IMR-90 (cell line): ENCODE measurements around the gene IQCE. TPM values are rescaled to one million over a fixed set of nuclear protein-coding genes. Genes with fewer than 3 reads are reported as not detected.

Experiments used
- ATAC-seq: fragments of 200-7000 bp; cut with Tn5 transposase; 2 replicates; pipeline ENCODE4 v1.9.1; 2020; ENCODE audit warnings: low read depth, mild to moderate bottlenecking, moderate library complexity
- BruUV-seq: library from RNA; stranded (reverse); fragments of 400-500 nt; replicated peaks from 2 replicates; lab custom pipeline; 2021; lab: Mats Ljungman, UMichigan
- CTCF ChIA-PET: fragments of 300-600 bp; formaldehyde crosslinking; extraction: SDS; loops from one replicate; lab custom pipeline; 2021; ENCODE audit warnings: antibody characterized with exemption; lab: Yijun Ruan, JAX
- POLR2A ChIA-PET: fragments of 300-600 bp; sonication (Branson Sonifier 250); formaldehyde crosslinking; loops from one replicate; lab custom pipeline; 2022; ENCODE audit warnings: antibody characterized with exemption; ENCODE audit not compliant: unreplicated experiment; lab: Charles Lee
- DNase-seq: peaks from one replicate; pipeline ENCODE4 v3.0.0; 2013
- H2AFZ ChIP-seq: replicated peaks from 2 replicates; pipeline ENCODE3; 2013; ENCODE audit warnings: low read length, mild to moderate bottlenecking; ENCODE audit not compliant: poor library complexity
- H2AK5ac ChIP-seq: 2 replicates; pipeline ENCODE4 v1.6.1; 2013; ENCODE audit warnings: low read depth, low read length, inconsistent platforms
- H2AK9ac ChIP-seq: replicated peaks from 2 replicates; pipeline ENCODE3; 2013; ENCODE audit warnings: mild to moderate bottlenecking, low read depth, low read length, moderate library complexity; ENCODE audit not compliant: poor library complexity
- H2BK120ac ChIP-seq: 2 replicates; pipeline ENCODE4 v1.6.1; 2013; ENCODE audit warnings: low read depth, low read length, inconsistent platforms
- H2BK15ac ChIP-seq: 3 replicates; pipeline ENCODE4 v1.6.1; 2013; ENCODE audit warnings: low read depth, low read length, inconsistent platforms
- H2BK20ac ChIP-seq: 2 replicates; pipeline ENCODE4 v1.6.1; 2013; ENCODE audit warnings: low read depth, mild to moderate bottlenecking, inconsistent platforms, low read length, moderate library complexity
- H2BK5ac ChIP-seq: 2 replicates; pipeline ENCODE4 v1.6.1; 2013; ENCODE audit warnings: mild to moderate bottlenecking, low read depth, low read length, inconsistent platforms; ENCODE audit not compliant: poor library complexity, severe bottlenecking
- H3K14ac ChIP-seq: replicated peaks from 2 replicates; pipeline ENCODE4 v1.6.1; 2013; ENCODE audit warnings: low read depth, low read length, inconsistent platforms
- H3K18ac ChIP-seq: 2 replicates; pipeline ENCODE4 v1.6.1; 2013; ENCODE audit warnings: low read depth, low read length, control low read depth
- H3K23ac ChIP-seq: 2 replicates; pipeline ENCODE4 v1.6.1; 2013; ENCODE audit warnings: low read depth, low read length, inconsistent platforms
- H3K27ac ChIP-seq: 2 replicates; pipeline ENCODE4 v1.5.1; 2013; ENCODE audit warnings: mild to moderate bottlenecking, control low read depth, low read length; ENCODE audit not compliant: insufficient read depth
- H3K27me3 ChIP-seq: 2 replicates; pipeline ENCODE4 v1.6.1; 2013; ENCODE audit warnings: low read length; ENCODE audit not compliant: control insufficient read depth, insufficient read depth
- H3K36me3 ChIP-seq: 2 replicates; pipeline ENCODE4 v1.6.1; 2013; ENCODE audit warnings: low read length, mixed read lengths; ENCODE audit not compliant: control insufficient read depth, insufficient read depth
- H3K4ac ChIP-seq: 2 replicates; pipeline ENCODE4 v1.6.1; 2013; ENCODE audit warnings: low read depth, low read length, inconsistent platforms
- H3K4me1 ChIP-seq: 2 replicates; pipeline ENCODE4 v1.6.1; 2013; ENCODE audit warnings: low read length, mixed read lengths; ENCODE audit not compliant: control insufficient read depth, insufficient read depth
- H3K4me2 ChIP-seq: 2 replicates; pipeline ENCODE4 v1.6.1; 2013; ENCODE audit warnings: low read depth, mild to moderate bottlenecking, control low read depth, low read length, moderate library complexity
- H3K4me3 ChIP-seq: 2 replicates; pipeline ENCODE4 v1.5.1; 2013; ENCODE audit warnings: low read depth, mild to moderate bottlenecking, control low read depth, low read length, moderate library complexity; ENCODE audit not compliant: insufficient read depth
- H3K56ac ChIP-seq: 2 replicates; pipeline ENCODE4 v1.6.1; 2013; ENCODE audit warnings: low read length, inconsistent platforms; ENCODE audit not compliant: insufficient read depth; ENCODE audit errors: extremely low read depth
- H3K79me1 ChIP-seq, 2 experiments: 2 replicates each; pipeline ENCODE4 v1.6.1; 2013; ENCODE audit warnings: low read length in 2 of 2, inconsistent platforms in 1 of 2, low read depth in 1 of 2
- H3K9ac ChIP-seq: 2 replicates; pipeline ENCODE4 v1.6.1; 2013; ENCODE audit warnings: low read depth, low read length, control low read depth
- H3K9me1 ChIP-seq: 2 replicates; pipeline ENCODE4 v1.6.1; 2013; ENCODE audit warnings: low read length, inconsistent platforms; ENCODE audit not compliant: insufficient read depth
- H3K9me3 ChIP-seq: 2 replicates; pipeline ENCODE4 v1.6.1; 2013; ENCODE audit warnings: low read length; ENCODE audit not compliant: control insufficient read depth, insufficient read depth
- H4K20me1 ChIP-seq: 2 replicates; pipeline ENCODE4 v1.6.1; 2013; ENCODE audit warnings: low read length, inconsistent platforms; ENCODE audit not compliant: insufficient read depth
- H4K5ac ChIP-seq: 2 replicates; pipeline ENCODE4 v1.6.1; 2013; ENCODE audit warnings: mild to moderate bottlenecking, low read depth, low read length, control low read depth
- H4K8ac ChIP-seq, 2 experiments: 2 replicates each; pipeline ENCODE4 v1.6.1; 2013; ENCODE audit warnings: low read depth in 2 of 2, low read length in 2 of 2, control low read depth in 1 of 2, inconsistent platforms in 1 of 2
- H4K91ac ChIP-seq: 2 replicates; pipeline ENCODE4 v1.6.1; 2013; ENCODE audit warnings: low read depth, low read length, inconsistent platforms; ENCODE audit not compliant: insufficient read depth
- BHLHE40 ChIP-seq: fragments of 150-350 bp; IDR thresholded peaks from 2 replicates; pipeline ENCODE4 v1.6.1; 2016; ENCODE audit warnings: mild to moderate bottlenecking, low read depth, low read length
- CHD1 ChIP-seq: IDR thresholded peaks from 2 replicates; pipeline ENCODE4 v1.6.1; 2012; ENCODE audit warnings: low read depth, low read length, improper control_type of control experiment
- MAZ ChIP-seq: IDR thresholded peaks from 2 replicates; pipeline ENCODE4 v1.6.1; 2012; ENCODE audit warnings: low read depth, mild to moderate bottlenecking, low read length, improper control_type of control experiment, moderate library complexity, borderline replicate concordance
- MXI1 ChIP-seq: IDR thresholded peaks from 2 replicates; pipeline ENCODE4 v1.6.1; 2012; ENCODE audit warnings: low read depth, mild to moderate bottlenecking, low read length, moderate library complexity, borderline replicate concordance
- NFE2L2 ChIP-seq: fragments of 150-350 bp; IDR thresholded peaks from 2 replicates; pipeline ENCODE4 v1.6.1; 2016; ENCODE audit warnings: low read depth, mild to moderate bottlenecking, low read length
- RAD21 ChIP-seq: IDR thresholded peaks from 2 replicates; pipeline ENCODE4 v1.6.1; 2012; ENCODE audit warnings: low read length, improper control_type of control experiment
- RCOR1 ChIP-seq: IDR thresholded peaks from 2 replicates; pipeline ENCODE4 v1.6.1; 2012; ENCODE audit warnings: mild to moderate bottlenecking, low read length, improper control_type of control experiment; ENCODE audit not compliant: insufficient replicate concordance
- RFX5 ChIP-seq: IDR thresholded peaks from 2 replicates; pipeline ENCODE4 v1.8.0; 2012; ENCODE audit warnings: low read depth, mild to moderate bottlenecking, low read length, moderate library complexity
- SMC3 ChIP-seq: fragments of 150-350 bp; IDR thresholded peaks from 2 replicates; pipeline ENCODE4 v1.6.1; 2016; ENCODE audit warnings: low read depth, mild to moderate bottlenecking, antibody characterized with exemption, low read length, moderate library complexity
- WGBS, 2 experiments: methylation state at CpG; one replicate each; pipeline versions ENCODE4 v1.1.5 to v1.1.7; 2013; ENCODE audit warnings: missing lambda C conversion rate in 2 of 2; ENCODE audit not compliant: insufficient read length in 1 of 2; ENCODE audit errors: extremely low coverage in 2 of 2; 5-methylcytosine and 5-hydroxymethylcytosine counted together
- dilution Hi-C: fragments of 300-500 bp; cut with HindIII; formaldehyde crosslinking; loops from one replicate; pipeline ENCODE4 v1.14.3; 2018; ENCODE audit warnings: low sequenced_read_pairs; ENCODE audit not compliant: unreplicated experiment
- in situ Hi-C: fragments of 300-500 bp; cut with MboI; formaldehyde crosslinking; loops from 3 replicates; pipeline ENCODE4 v1.14.3; 2019; ENCODE audit warnings: low sequenced_read_pairs, inconsistent platforms, mixed read lengths
- intact Hi-C: fragments of 100-400 bp; cut with micrococcal nuclease; formaldehyde crosslinking; loops from 2 replicates; pipeline ENCODE4 v1.10.0; 2022
- polyA plus RNA-seq, 3 experiments: library from polyadenylated mRNA; depleted of rRNA; stranded (reverse); fragments of >200 nt; gene quantifications; 2 replicates each; pipeline ENCODE4 v1.2.3, GENCODE V29; 2012; ENCODE audit warnings: low replicate concordance in 1 of 3
- total RNA-seq: library from RNA; depleted of rRNA; stranded (reverse); fragments of >200 nt; gene quantifications from 2 replicates; pipeline ENCODE4 v1.2.3, GENCODE V29; 2012
- TF ChIP-seq, protein P1 (sequence below): conservative IDR thresholded peaks from 2 replicates; pipeline ENCODE4 v1.5.1; 2012; ENCODE audit warnings: mild to moderate bottlenecking, low read depth, low read length, improper control_type of control experiment
- TF ChIP-seq, protein P2 (sequence below): fragments of 150-350 bp; IDR thresholded peaks from 2 replicates; pipeline ENCODE4 v1.6.1; 2017; ENCODE audit warnings: mild to moderate bottlenecking, antibody characterized with exemption, low read length, low read depth

Gene IQCE
- total and polyA plus RNA-seq, 2 of the 4 experiments (the other 2 are of a cell fraction): 5.0 to 6.3 TPM

GRCh38 chr7:2596464-2597272, 37.9 kb downstream of the IQCE start (continued):
- no peak for TF ChIP-seq RFX5

- 95% methylated on average over 3 of the region's 13 CpGs; no CpG with 5 or more reads in 1 of the 2 experiments for WGBS, 2 experiments
- Histone ChIP-seq H2BK120ac (no peak overlapping the region), H3K18ac (no peak overlapping the region), H3K9me3 (no peaks in the 10 kb centered on the region), H3K79me1 (no peaks in the 10 kb centered on the region), H3K4me3 (no peak overlapping the region), H4K5ac (no peak overlapping the region), H3K4me2 (no peak overlapping the region), H3K4ac (no peak overlapping the region), H3K36me3 (peaks cover 50% of the 10 kb centered on the region), H3K9me1 (no peaks in the 10 kb centered on the region), H2AK9ac (peak overlapping the region; percentile 55), H3K27ac (no peak overlapping the region), H4K20me1 (no peaks in the 10 kb centered on the region), H3K27me3 (no peaks in the 10 kb centered on the region), H3K14ac (no peak overlapping the region), H2BK15ac (no peak overlapping the region), H2BK5ac (no peak overlapping the region), H2AK5ac (no peak overlapping the region), H4K8ac (no peak overlapping the region), H3K4me1 (no peaks in the 10 kb centered on the region), H3K23ac (no peak overlapping the region), H4K91ac (no peak overlapping the region), H2BK20ac (no peak overlapping the region), H3K56ac (no peak overlapping the region), H3K9ac (no peak overlapping the region), H2AFZ (no peak overlapping the region)
- dilution Hi-C loops: no loop called here
- intact Hi-C loops: no loop called here
- CTCF ChIA-PET: no interaction called here
- in situ Hi-C loops: no loop called here
- POLR2A ChIA-PET: no interaction called here
- DNase-seq: no peak
- TF ChIP-seq NFE2L2 (no peak), RAD21 (no peak), BHLHE40 (no peak), CHD1 (no peak), MXI1 (no peak), MAZ (no peak), RFX5 (no peak), RCOR1 (no peak), SMC3 (no peak)
- TF ChIP-seq, protein P1, sequence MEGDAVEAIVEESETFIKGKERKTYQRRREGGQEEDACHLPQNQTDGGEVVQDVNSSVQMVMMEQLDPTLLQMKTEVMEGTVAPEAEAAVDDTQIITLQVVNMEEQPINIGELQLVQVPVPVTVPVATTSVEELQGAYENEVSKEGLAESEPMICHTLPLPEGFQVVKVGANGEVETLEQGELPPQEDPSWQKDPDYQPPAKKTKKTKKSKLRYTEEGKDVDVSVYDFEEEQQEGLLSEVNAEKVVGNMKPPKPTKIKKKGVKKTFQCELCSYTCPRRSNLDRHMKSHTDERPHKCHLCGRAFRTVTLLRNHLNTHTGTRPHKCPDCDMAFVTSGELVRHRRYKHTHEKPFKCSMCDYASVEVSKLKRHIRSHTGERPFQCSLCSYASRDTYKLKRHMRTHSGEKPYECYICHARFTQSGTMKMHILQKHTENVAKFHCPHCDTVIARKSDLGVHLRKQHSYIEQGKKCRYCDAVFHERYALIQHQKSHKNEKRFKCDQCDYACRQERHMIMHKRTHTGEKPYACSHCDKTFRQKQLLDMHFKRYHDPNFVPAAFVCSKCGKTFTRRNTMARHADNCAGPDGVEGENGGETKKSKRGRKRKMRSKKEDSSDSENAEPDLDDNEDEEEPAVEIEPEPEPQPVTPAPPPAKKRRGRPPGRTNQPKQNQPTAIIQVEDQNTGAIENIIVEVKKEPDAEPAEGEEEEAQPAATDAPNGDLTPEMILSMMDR: no peak
- TF ChIP-seq, protein P2, sequence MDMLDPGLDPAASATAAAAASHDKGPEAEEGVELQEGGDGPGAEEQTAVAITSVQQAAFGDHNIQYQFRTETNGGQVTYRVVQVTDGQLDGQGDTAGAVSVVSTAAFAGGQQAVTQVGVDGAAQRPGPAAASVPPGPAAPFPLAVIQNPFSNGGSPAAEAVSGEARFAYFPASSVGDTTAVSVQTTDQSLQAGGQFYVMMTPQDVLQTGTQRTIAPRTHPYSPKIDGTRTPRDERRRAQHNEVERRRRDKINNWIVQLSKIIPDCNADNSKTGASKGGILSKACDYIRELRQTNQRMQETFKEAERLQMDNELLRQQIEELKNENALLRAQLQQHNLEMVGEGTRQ: no peak
- BruUV-seq: no TSS peak
- ATAC-seq: no peak
Measured at GRCh38 chr7:2597273-2597640, 38.5 kb downstream of the IQCE start.
